Neutrophil (primary cell): ENCODE measurements around the gene TEKTIP1.

Source experiments
- H3K27ac ChIP-seq: fragments of 200-600 bp; sonication (generic); 2 replicates; pipeline ENCODE4 v1.5.1; 2016; ENCODE audit warnings: mild to moderate bottlenecking, moderate library complexity
- H3K27me3 ChIP-seq: fragments of 200-600 bp; sonication (generic); 2 replicates; pipeline ENCODE4 v1.6.0; 2016; ENCODE audit warnings: mild to moderate bottlenecking
- H3K36me3 ChIP-seq: fragments of 200-600 bp; sonication (generic); 2 replicates; pipeline ENCODE4 v1.5.1; 2017
- H3K4me1 ChIP-seq, 2 experiments: fragments of 200-600 bp in 1 of 2; sonication (generic) in 1 of 2; 1 replicate in 1 of 2; 2 replicates in 1 of 2; pipeline versions ENCODE4 v1.5.1 to v1.6.1; 2013 to 2016; ENCODE audit warnings: low read depth in 1 of 2, low read length in 1 of 2, mild to moderate bottlenecking in 1 of 2, moderate library complexity in 1 of 2; ENCODE audit not compliant: control insufficient read depth in 1 of 2, insufficient read depth in 1 of 2
- H3K4me3 ChIP-seq, 2 experiments: fragments of 200-600 bp in 1 of 2; sonication (generic) in 1 of 2; 1 replicate in 1 of 2; 2 replicates in 1 of 2; pipeline ENCODE4 v1.5.1; 2013 to 2016; ENCODE audit warnings: low read depth in 1 of 2, low read length in 1 of 2, mild to moderate bottlenecking in 1 of 2, moderate library complexity in 1 of 2
- H3K9me3 ChIP-seq: fragments of 200-600 bp; sonication (generic); 2 replicates; pipeline ENCODE4 v1.5.1; 2016
- CTCF ChIP-seq: fragments of 200-600 bp; sonication (generic); IDR thresholded peaks from 2 replicates; pipeline ENCODE4 v1.5.1; 2016; ENCODE audit warnings: antibody characterized with exemption

The TEKTIP1 gene

GRCh38 chr19:3550947-3551791, 12.2 kb downstream of the TEKTIP1 start:
- no peaks in the 10 kb centered on the region for H3K27me3 ChIP-seq
- no peak for TF ChIP-seq CTCF
- H3K9me3 ChIP-seq: no peaks in the 10 kb centered on the region
- no peak overlapping the region for H3K4me3 ChIP-seq
- H3K27ac ChIP-seq: peak overlapping the region; percentile 96
- H3K36me3 ChIP-seq: peaks cover 10% of the 10 kb centered on the region
- peaks cover 65 to 66% of the 10 kb centered on the region in 2 experiments for H3K4me1 ChIP-seq

- peaks cover 71 to 72% of the 10 kb centered on the region in 2 experiments for H3K4me1 ChIP-seq
- no peak for TF ChIP-seq CTCF
- peaks cover 7% of the 10 kb centered on the region for H3K36me3 ChIP-seq
- H3K27me3 ChIP-seq: no peaks in the 10 kb centered on the region
- no peak overlapping the region for H3K4me3 ChIP-seq
- H3K27ac ChIP-seq: peak overlapping the region; percentile 96
- H3K9me3 ChIP-seq: no peaks in the 10 kb centered on the region
These were observed 12.8 kb downstream of the TEKTIP1 start for GRCh38 chr19:3551792-3552095.

- Histone ChIP-seq H3K4me3 (peak overlapping the region; percentile 8 to 37), H3K27me3 (no peaks in the 10 kb centered on the region), H3K36me3 (no peaks in the 10 kb centered on the region), H3K4me1 (peaks cover 57 to 61% of the 10 kb centered on the region in 2 experiments), H3K27ac (peak overlapping the region; percentile 91), H3K9me3 (no peaks in the 10 kb centered on the region)
- no peak for TF ChIP-seq CTCF
These were observed 15.5 kb downstream of the TEKTIP1 start for GRCh38 chr19:3554254-3555083.

GRCh38 chr19:3555653-3556422, 16.9 kb downstream of the TEKTIP1 start:
- Histone ChIP-seq H3K9me3 (no peaks in the 10 kb centered on the region), H3K4me1 (peaks cover 51 to 56% of the 10 kb centered on the region in 2 experiments), H3K36me3 (no peaks in the 10 kb centered on the region), H3K27ac (peak overlapping the region; percentile 91), H3K4me3 (peak overlapping the region; percentile 74), H3K27me3 (no peaks in the 10 kb centered on the region)
- no peak for TF ChIP-seq CTCF

- H3K27me3 ChIP-seq: no peaks in the 10 kb centered on the region
- H3K9me3 ChIP-seq: no peaks in the 10 kb centered on the region
- peaks cover 51 to 56% of the 10 kb centered on the region in 2 experiments for H3K4me1 ChIP-seq
- H3K27ac ChIP-seq: peak overlapping the region; percentile 91
- peak overlapping the region; percentile 74 for H3K4me3 ChIP-seq
- no peaks in the 10 kb centered on the region for H3K36me3 ChIP-seq
- no peak for TF ChIP-seq CTCF
These were observed 17.5 kb downstream of the TEKTIP1 start for GRCh38 chr19:3556423-3556977.
